Gastroesophageal sphincter (tissue), 3 donors: ENCODE results near the gene RBM6.
A peak's percentile ranks its signal among the peaks of the same experiment; 100 is the strongest.

Source experiments
- CTCF ChIP-seq, 4 experiments: fragments of 200-600 bp in 2 of 4; fragments of 450-650 bp in 2 of 4; sonication (generic) in 1 of 4; IDR thresholded peaks; one replicate each; pipeline ENCODE4 v1.5.1; 2017 to 2019; ENCODE audit warnings: antibody characterized with exemption in 4 of 4, mild to moderate bottlenecking in 2 of 4, moderate library complexity in 2 of 4
- EP300 ChIP-seq: sonication (generic); formaldehyde crosslinking; IDR thresholded peaks from one replicate; pipeline ENCODE4 v1.6.1; 2017; ENCODE audit warnings: antibody characterized with exemption, mild to moderate bottlenecking
- POLR2A ChIP-seq, 2 donors: fragments of 450-650 bp; IDR thresholded peaks; one replicate each; pipeline ENCODE4 v1.6.1; 2017; ENCODE audit warnings: antibody characterized with exemption in 2 of 2, mild to moderate bottlenecking in 2 of 2, moderate library complexity in 1 of 2
- POLR2AphosphoS5 ChIP-seq: sonication (generic); formaldehyde crosslinking; IDR thresholded peaks from one replicate; pipeline ENCODE4 v1.6.1; 2017; ENCODE audit warnings: antibody characterized with exemption

GRCh38 chr3:49906073-49906743 is 33.7 kb upstream of the RBM6 start:
- TF ChIP-seq POLR2A (IDR thresholded peaks at IDR 0.05) (no peak), CTCF (IDR thresholded peaks at IDR 0.05) (peak in 3 of 4 experiments; percentile 69 to 75 (median 72)), POLR2AphosphoS5 (no peak), EP300 (no peak)
